ENCODE results near the gene TTC12. TPM values are rescaled to one million over a fixed set of nuclear protein-coding genes. Genes with fewer than 3 reads are reported as not detected.

Gene TTC12
- total RNA-seq (2022) (30.5 and 41.3 TPM in 2 replicates), Bru-seq, nascent RNA (percentile 79 among the genes with signal in this experiment), BruChase-seq, experiment 1, labeled RNA remaining after a 6-hour chase (percentile 69 among the genes with signal in this experiment), BruChase-seq, experiment 2, labeled RNA remaining after a 2-hour chase (percentile 79 among the genes with signal in this experiment)
- long read RNA-seq, transcript TTC12-219 (22 exons, 2,315 nt): major isoform, 16 of 34 reads
- long read RNA-seq, partial matches to known transcripts: 5 of 34 reads
- long read RNA-seq, other reads (novel, unspliced or antisense): 13 of 34 reads

GRCh38 chr11:113314389-113315301 lies at the start of gene TTC12:
Gene TTC12, plus strand, starts transcription at chr11:113314583. Its CDS starts 1,675 bp downstream, at chr11:113316258.
- Mint-ChIP-seq H3K4me1 (ENCODE audit: insufficient read depth, unreplicated experiment) (peaks cover 19% of the 10 kb centered on the region), H3K9me3 (ENCODE audit: unreplicated experiment) (no peaks in the 10 kb centered on the region), H3K36me3 (ENCODE audit: insufficient read depth, unreplicated experiment) (peaks cover 28% of the 10 kb centered on the region), H3K27me3 (ENCODE audit: insufficient read depth, unreplicated experiment) (no peaks in the 10 kb centered on the region), H3K27ac (ENCODE audit: low read depth, unreplicated experiment) (peak within 1 kb of the TSS; percentile 87), H3K4me3 (ENCODE audit: unreplicated experiment) (peak within 1 kb of the TSS; percentile 80)
- peak; percentile 92 for DNase-seq (ENCODE audit: unreplicated experiment)
- ChIA-PET POLR2A (interaction anchor here (0.6 to 2.9 kb wide), 21 partner anchors 10 to 1711 kb away, joined by 3 to 12 read pairs (median 3); partner anchors contain the start of gene ZW10), CTCF (interaction anchor here (0.8 to 4.8 kb wide), 10 partner anchors 9 to 484 kb away, joined by 3 to 28 read pairs (median 5); no protein-coding TSS in a partner anchor)
- TF ChIP-seq CTCF (IDR thresholded peaks at IDR 0.05; ENCODE audit: unreplicated experiment): no peak
- BruUV-seq (replicated peaks): no TSS peak
- intact Hi-C loops (cut with micrococcal nuclease): loop anchor here (2.0 to 5.0 kb wide), 3 partner anchors 68 to 180 kb away; no protein-coding TSS in a partner anchor

GRCh38 chr11:113265362-113265761 lies 49.0 kb upstream of the TTC12 start:
- ChIA-PET POLR2A (no interaction called here), CTCF (interaction anchor here (0.6 kb wide), 1 partner anchor 17 kb away, joined by 3 read pairs; no protein-coding TSS in a partner anchor)
- intact Hi-C loops (cut with micrococcal nuclease): no loop called here
- DNase-seq (ENCODE audit: unreplicated experiment): no peak
- no peak for TF ChIP-seq CTCF (IDR thresholded peaks at IDR 0.05; ENCODE audit: unreplicated experiment)
- no peaks in the 10 kb centered on the region for H3K36me3 Mint-ChIP-seq (ENCODE audit: insufficient read depth, unreplicated experiment)
- H3K9me3 Mint-ChIP-seq (ENCODE audit: unreplicated experiment): no peaks in the 10 kb centered on the region
- no peaks in the 10 kb centered on the region for H3K27me3 Mint-ChIP-seq (ENCODE audit: insufficient read depth, unreplicated experiment)
- no TSS peak for BruUV-seq (replicated peaks)
- no peak overlapping the region for H3K27ac Mint-ChIP-seq (ENCODE audit: low read depth, unreplicated experiment)
- H3K4me1 Mint-ChIP-seq (ENCODE audit: insufficient read depth, unreplicated experiment): no peaks in the 10 kb centered on the region
- no peak overlapping the region for H3K4me3 Mint-ChIP-seq (ENCODE audit: unreplicated experiment)

GRCh38 chr11:113267493-113267892 lies 46.9 kb upstream of the TTC12 start:
- Mint-ChIP-seq H3K4me1 (ENCODE audit: insufficient read depth, unreplicated experiment) (no peaks in the 10 kb centered on the region), H3K9me3 (ENCODE audit: unreplicated experiment) (no peaks in the 10 kb centered on the region), H3K27me3 (ENCODE audit: insufficient read depth, unreplicated experiment) (no peaks in the 10 kb centered on the region), H3K4me3 (ENCODE audit: unreplicated experiment) (no peak overlapping the region), H3K36me3 (ENCODE audit: insufficient read depth, unreplicated experiment) (no peaks in the 10 kb centered on the region), H3K27ac (ENCODE audit: low read depth, unreplicated experiment) (no peak overlapping the region)
- TF ChIP-seq CTCF (IDR thresholded peaks at IDR 0.05; ENCODE audit: unreplicated experiment): no peak
- BruUV-seq (replicated peaks): no TSS peak
- CTCF ChIA-PET: interaction anchor here (0.5 to 1.2 kb wide), 2 partner anchors 22 to 610 kb away, joined by 3 to 5 read pairs; no protein-coding TSS in a partner anchor
- POLR2A ChIA-PET: no interaction called here
- intact Hi-C loops (cut with micrococcal nuclease): no loop called here
- no peak for DNase-seq (ENCODE audit: unreplicated experiment)

GRCh38 chr11:113269096-113269495 lies 45.3 kb upstream of the TTC12 start:
- no TSS peak for BruUV-seq (replicated peaks)
- no peak overlapping the region for H3K27ac Mint-ChIP-seq (ENCODE audit: low read depth, unreplicated experiment)
- H3K36me3 Mint-ChIP-seq (ENCODE audit: insufficient read depth, unreplicated experiment): no peaks in the 10 kb centered on the region
- no peaks in the 10 kb centered on the region for H3K4me1 Mint-ChIP-seq (ENCODE audit: insufficient read depth, unreplicated experiment)
- H3K9me3 Mint-ChIP-seq (ENCODE audit: unreplicated experiment): no peaks in the 10 kb centered on the region
- POLR2A ChIA-PET: interaction anchor here (0.7 kb wide), 1 partner anchor 37 kb away, joined by 3 read pairs; no protein-coding TSS in a partner anchor
- intact Hi-C loops (cut with micrococcal nuclease): no loop called here
- TF ChIP-seq CTCF (IDR thresholded peaks at IDR 0.05; ENCODE audit: unreplicated experiment): no peak
- H3K27me3 Mint-ChIP-seq (ENCODE audit: insufficient read depth, unreplicated experiment): no peaks in the 10 kb centered on the region
- no peak overlapping the region for H3K4me3 Mint-ChIP-seq (ENCODE audit: unreplicated experiment)
- no peak for DNase-seq (ENCODE audit: unreplicated experiment)
- CTCF ChIA-PET: interaction anchor here (0.6 to 1.1 kb wide), 2 partner anchors 681 to 988 kb away, joined by 3 to 4 read pairs; no protein-coding TSS in a partner anchor
